Endothelial cell of umbilical vein (primary cell): ENCODE measurements around the gene KCTD19.

ENCODE experiments used
- CTCF ChIP-seq, 2 donors: IDR thresholded peaks; 1 replicate in 1 of 2; 2 replicates in 1 of 2; pipeline ENCODE4 v1.5.1; 2011; ENCODE audit warnings: low read length in 2 of 2, mild to moderate bottlenecking in 2 of 2, moderate library complexity in 2 of 2, control low read depth in 1 of 2, inconsistent platforms in 1 of 2, low read depth in 1 of 2; ENCODE audit not compliant: insufficient read depth in 1 of 2; ENCODE audit errors: extremely low read depth in 1 of 2
- EZH2 ChIP-seq: IDR thresholded peaks from 2 replicates; pipeline ENCODE4 v1.6.1; 2012; ENCODE audit warnings: borderline replicate concordance, low read depth, mild to moderate bottlenecking, moderate library complexity, low read length, inconsistent platforms; ENCODE audit not compliant: severe bottlenecking
- MYC ChIP-seq: IDR thresholded peaks from one replicate; pipeline ENCODE4 v1.6.1; 2011; ENCODE audit warnings: mild to moderate bottlenecking, low read depth, low read length
- POLR2A ChIP-seq: IDR thresholded peaks from 2 replicates; pipeline ENCODE4 v1.6.1; 2012; ENCODE audit warnings: low read depth, mild to moderate bottlenecking, control low read depth, low read length
- POLR2AphosphoS5 ChIP-seq: IDR thresholded peaks from 2 replicates; pipeline ENCODE4 v1.6.1; 2012; ENCODE audit warnings: low read depth, mild to moderate bottlenecking, control low read depth, low read length, moderate library complexity; ENCODE audit not compliant: insufficient read depth

GRCh38 chr16:67244387-67245185, 82.0 kb downstream of the KCTD19 start:
- peak; percentile 69 for TF ChIP-seq POLR2A
- no peak for TF ChIP-seq CTCF (IDR thresholded peaks at IDR 0.05; ENCODE audit: extremely low read depth in 1 of 2, insufficient read depth in 1 of 2, low read depth in 1 of 2, low read length in 2 of 2)
- TF ChIP-seq EZH2: no peak
- TF ChIP-seq MYC: no peak
- TF ChIP-seq POLR2AphosphoS5: peak; percentile 66
